ENCODE data around the gene WNK2.

GRCh38 chr9:93354451-93354850 lies 170.5 kb downstream of the WNK2 start:
- TF ChIP-seq CTCF (IDR thresholded peaks at IDR 0.05) = no peak
- no peak for TF ChIP-seq EZH2phosphoT487 (IDR thresholded peaks at IDR 0.05)

Measured in neural progenitor cell (in vitro differentiated cells).